NB4 (cell line): ENCODE data around the gene ZNF317.
A peak's percentile ranks its signal among the peaks of the same experiment; 100 is the strongest.

Source experiments
- DNase-seq: peaks from one replicate; pipeline ENCODE4 v3.0.0; 2010; ENCODE audit warnings: low read depth
- H3K4me3 ChIP-seq: one replicate; pipeline ENCODE4 v1.5.1; 2011; ENCODE audit warnings: mild to moderate bottlenecking, low read depth, low read length, moderate library complexity
- MYC ChIP-seq: IDR thresholded peaks from 2 replicates; pipeline ENCODE4 v1.6.1; 2011; ENCODE audit warnings: low read depth, low read length
- POLR2A ChIP-seq: IDR thresholded peaks from 2 replicates; pipeline ENCODE4 v1.6.1; 2011; ENCODE audit warnings: mild to moderate bottlenecking; ENCODE audit not compliant: insufficient read length; ENCODE audit errors: extremely low read depth
- TF ChIP-seq, protein P1 (sequence below): IDR thresholded peaks from one replicate; pipeline ENCODE4 v1.5.1; 2012; ENCODE audit warnings: low read depth, low read length
- TF ChIP-seq, protein P2 (sequence below): IDR thresholded peaks from 2 replicates; pipeline ENCODE4 v1.6.1; 2011; ENCODE audit warnings: low read depth, low read length

The ZNF317 gene

DNA sequence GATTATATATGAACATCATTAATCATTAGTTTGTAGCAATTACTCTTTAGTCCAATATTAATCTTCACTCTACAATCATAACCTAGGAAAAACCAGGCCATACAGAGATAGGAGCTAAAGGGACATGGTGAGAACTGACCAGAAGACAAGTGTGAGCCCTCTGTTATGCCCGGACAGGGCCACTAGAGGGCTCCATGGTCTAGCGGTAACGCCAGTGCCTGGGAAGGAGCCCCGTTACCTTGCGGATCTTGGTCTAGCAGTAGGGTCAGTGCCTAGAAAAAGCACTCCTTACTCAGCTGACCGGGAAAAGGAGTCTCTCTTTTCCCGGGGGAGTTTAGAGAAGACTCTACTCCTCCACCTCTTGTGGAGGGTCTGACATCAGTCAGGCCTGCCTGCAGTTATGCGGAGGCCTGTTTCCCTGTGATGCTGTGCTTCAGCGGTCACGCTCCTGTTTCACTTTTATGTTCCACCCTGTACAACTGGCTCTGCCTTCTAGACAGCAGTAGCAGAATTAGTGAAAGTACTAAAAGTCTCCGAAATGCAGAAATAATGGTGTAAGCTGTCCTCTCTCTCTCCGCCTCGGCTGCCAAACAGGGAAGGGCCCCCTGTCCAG lies 65.4 kb downstream of the ZNF317 start:
- H3K4me3 ChIP-seq: no peak overlapping the region
- TF ChIP-seq, protein P1, sequence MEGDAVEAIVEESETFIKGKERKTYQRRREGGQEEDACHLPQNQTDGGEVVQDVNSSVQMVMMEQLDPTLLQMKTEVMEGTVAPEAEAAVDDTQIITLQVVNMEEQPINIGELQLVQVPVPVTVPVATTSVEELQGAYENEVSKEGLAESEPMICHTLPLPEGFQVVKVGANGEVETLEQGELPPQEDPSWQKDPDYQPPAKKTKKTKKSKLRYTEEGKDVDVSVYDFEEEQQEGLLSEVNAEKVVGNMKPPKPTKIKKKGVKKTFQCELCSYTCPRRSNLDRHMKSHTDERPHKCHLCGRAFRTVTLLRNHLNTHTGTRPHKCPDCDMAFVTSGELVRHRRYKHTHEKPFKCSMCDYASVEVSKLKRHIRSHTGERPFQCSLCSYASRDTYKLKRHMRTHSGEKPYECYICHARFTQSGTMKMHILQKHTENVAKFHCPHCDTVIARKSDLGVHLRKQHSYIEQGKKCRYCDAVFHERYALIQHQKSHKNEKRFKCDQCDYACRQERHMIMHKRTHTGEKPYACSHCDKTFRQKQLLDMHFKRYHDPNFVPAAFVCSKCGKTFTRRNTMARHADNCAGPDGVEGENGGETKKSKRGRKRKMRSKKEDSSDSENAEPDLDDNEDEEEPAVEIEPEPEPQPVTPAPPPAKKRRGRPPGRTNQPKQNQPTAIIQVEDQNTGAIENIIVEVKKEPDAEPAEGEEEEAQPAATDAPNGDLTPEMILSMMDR: peak; percentile 99
- TF ChIP-seq POLR2A: no peak
- peak; percentile 33; the same call in 1 of the 2 replicates for TF ChIP-seq MYC
- TF ChIP-seq, protein P2, sequence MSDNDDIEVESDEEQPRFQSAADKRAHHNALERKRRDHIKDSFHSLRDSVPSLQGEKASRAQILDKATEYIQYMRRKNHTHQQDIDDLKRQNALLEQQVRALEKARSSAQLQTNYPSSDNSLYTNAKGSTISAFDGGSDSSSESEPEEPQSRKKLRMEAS: no peak
- DNase-seq: peak; percentile 83
